GM19395 (cell line): Measurements from ENCODE around the gene MCMBP.
A peak's percentile ranks its signal among the peaks of the same experiment; 100 is the strongest.
"Not testable (repeated sequence)": the region's sequence is repeated elsewhere in the genome, so short reads cannot be mapped to it uniquely, and the experiment has no call there.

ENCODE experiments used
- ATAC-seq: cut with Tn5 transposase; IDR thresholded peaks from one replicate; pipeline ENCODE4 v1.9.1; 2021; ENCODE audit warnings: mild to moderate bottlenecking, moderate library complexity; ENCODE audit not compliant: unreplicated experiment

The MCMBP gene

GRCh38 chr10:119878524-119878923, 5.9 kb upstream of the MCMBP start:
- ATAC-seq = no peak

DNA sequence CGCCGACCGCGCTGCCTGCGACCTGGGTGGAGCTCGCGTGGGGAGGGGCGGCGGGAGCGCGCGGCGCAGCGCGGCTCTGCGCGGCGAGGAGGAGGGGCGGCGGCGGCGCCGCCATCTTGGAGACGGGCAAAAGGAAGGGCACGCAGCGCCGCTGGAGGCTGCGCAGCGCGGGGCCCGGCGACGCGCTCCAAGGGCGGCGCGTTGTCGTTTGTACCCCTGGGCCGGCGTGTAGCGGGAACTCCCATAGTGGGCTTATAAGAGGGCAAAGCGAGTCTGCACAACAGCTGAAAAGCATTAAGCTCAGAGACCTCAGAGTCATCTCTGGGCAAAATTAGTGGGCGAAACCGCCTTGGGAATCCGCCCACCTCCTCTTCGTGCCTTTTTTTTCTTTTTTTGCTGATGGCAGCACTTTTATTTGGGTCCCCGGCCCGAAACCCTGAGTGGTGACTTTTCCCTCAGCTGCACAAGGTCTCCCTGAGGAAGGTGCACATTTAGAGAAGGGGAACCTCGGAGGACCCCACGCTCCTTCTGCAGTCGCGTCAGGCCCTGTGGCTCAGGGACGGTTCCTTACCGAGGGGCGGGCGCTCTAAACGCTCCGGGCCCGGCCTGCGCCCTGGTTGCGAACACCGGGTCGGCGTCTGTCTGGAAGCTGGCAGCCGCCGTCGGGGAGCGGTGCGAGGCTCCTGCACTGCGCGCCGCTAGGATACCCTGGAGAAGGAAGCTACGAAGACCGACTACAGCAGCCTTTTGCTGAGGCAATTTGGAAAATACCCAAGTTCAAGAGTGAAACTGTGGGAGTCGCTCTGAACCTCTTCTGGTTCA, 428 bp upstream of the MCMBP start:
- peak; percentile 87 for ATAC-seq

DNA sequence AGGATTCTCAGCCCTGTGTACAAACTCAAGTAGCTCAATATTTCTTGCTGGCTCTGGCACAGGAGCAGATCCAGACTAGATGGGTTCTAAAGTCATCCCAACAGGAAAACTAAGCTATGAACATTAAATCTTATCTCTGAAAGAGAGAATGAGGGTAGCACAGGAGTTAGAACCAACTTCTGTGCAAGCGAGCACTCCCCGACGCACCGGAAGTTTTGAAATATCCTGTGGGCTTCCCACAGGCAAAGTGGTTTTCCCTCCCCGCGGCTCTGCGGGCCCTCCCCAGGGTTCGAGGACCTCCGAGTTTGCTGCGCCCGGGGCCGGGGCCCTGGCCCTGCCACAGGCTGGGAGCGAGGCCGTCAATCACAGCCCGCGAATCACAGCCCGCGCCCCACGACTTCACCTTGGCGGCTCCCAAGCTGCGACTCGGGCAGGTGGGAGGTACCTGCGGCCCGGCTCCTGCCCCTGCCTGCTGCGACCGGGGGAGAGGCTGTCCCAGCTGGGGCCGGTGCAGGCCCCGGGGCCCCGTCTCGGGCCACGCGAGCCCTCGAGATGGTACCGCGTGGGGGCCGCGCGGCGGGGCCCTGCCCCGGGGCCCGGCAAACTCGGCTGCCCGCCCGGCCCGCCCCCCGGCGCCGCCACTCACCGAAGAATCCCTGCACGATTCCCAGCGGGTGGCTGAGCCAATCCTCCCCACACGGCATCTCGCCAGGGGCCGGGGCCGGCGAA, 598 bp downstream of the MCMBP start:
- peak; percentile 46 for ATAC-seq

DNA sequence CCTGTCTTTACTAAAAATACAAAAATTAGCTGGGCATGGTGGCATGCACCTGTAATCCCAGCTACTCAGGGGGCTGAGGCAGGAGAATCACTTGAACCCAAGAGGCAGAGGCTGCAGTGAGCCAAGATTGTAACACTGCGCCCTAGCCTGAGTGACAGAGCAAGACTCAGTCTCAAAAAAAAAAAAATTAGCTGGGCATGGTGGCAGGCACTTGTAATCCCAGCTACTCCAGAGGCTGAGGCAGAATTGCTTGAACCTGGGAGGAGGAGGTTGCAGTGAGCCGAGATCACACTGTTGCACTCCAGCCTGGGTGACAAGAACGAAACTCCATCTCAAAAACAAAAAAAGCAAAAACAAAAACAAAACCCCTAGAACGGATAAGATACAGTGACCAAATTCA, 3.2 kb downstream of the MCMBP start:
- not testable (repeated sequence) for ATAC-seq

- ATAC-seq = no peak
These were observed 5.3 kb downstream of the MCMBP start for GRCh38 chr10:119867317-119867716.

- ATAC-seq = no peak
These were observed 6.9 kb downstream of the MCMBP start for GRCh38 chr10:119865699-119866240.

- ATAC-seq = no peak
These were observed 8.6 kb downstream of the MCMBP start for GRCh38 chr10:119863951-119864565.

DNA sequence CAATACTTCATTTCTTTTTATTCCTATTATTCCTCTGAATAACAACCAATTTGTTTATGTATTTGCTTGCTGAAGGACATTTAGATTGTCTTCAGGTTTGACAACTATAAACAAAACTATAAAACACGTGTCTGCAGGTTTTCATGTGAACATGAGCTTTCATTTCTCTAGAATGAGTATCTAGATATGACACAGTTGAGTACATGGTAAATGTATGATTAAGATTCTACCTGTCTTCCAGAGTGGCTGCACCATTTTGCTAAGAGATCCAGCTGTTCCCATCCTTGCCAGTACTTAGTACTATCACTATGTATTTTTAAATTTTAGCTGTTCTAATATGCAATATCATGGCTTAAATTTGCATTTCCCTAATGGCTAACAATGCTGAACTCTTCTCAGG, 10.1 kb downstream of the MCMBP start:
- ATAC-seq = no peak

DNA sequence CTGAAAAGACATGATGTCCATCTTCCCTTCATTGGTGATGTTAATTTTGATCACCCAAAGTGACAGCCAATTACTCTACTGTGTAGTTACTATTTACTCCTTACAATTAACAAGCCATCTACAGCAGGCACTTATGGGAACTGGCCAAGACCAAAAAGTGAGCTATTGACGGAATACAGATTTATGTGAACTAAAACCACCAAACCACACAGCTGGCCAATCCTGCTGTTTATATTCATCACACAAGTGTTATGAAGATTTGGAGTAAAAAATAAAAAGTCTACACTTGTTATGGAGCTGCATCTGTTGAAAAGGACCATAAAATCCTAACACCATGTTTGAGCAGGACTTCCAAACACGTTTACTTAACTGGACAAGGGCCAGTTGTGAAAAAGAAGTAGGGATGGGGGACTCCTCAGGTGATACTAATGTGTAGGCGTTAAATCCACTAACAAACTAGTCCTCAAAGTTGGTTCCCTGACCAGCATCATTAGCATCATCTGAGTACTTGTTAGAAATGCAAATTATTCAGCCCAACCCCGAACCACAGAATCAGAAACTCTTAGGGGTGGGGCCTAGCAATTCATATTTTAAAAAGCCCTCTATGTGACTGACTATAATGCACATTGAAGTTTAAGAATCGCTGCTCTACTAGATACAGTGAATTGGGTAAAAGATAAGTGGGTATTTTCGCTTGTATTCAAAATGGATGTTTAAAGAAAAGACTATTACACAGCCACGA, 11.6 kb downstream of the MCMBP start:
- ATAC-seq = peak; percentile 53

DNA sequence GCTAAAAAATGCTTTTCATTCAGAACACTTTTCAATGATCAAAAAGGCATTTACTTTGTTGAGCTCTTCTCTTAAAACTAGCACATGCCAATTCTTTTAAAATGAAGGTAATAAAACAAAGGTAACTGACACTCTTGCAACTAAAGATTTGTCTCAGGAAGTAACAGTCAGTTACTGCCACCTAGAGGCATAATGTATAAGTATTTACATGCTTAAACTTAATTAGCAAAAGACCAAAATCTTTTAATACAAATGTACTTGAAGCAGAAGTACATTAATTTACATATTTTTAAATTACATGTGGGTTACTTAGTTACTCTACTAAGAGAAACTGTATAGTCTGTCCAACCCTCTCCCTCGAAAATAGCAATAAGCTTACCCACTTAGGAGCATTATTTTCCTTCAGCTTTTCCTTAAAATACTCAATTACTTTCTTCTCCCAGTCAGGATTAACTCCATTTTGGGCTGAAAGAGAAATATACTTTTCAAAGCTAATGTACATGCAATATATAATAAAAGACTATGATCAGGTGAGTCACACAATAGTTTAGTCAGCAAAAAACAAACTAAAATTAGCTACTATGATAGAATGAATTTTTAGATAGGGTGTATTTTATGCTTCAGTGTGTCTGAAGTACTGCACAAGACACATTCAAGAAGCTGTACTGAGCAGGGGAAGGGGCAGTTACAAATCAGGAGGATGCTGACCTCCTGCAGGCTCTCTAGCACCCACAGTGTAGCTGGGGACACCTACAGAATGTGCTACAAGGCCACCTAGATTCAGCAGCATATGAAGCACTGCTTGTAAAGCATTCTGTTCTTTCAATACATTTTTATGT, 13.0 kb downstream of the MCMBP start:
- ATAC-seq = peak; percentile 49

DNA sequence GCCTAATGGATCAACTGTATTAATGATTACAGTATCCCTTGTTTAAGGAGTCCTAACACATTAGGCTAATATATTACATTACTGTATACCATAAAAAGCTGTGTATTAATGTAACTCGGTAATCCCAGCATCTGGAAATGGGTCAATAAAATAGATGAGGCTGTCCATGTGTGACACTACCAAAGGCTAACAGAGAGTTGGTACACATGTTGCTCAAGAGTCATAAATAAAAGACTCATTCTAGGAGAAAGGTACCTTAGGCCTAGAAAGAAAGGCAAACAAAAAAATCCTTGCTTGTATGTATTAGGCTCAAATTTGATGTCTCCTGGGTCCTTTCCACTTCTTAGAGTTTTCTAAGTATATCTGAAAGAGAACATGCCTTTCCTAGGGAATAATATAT, 14.6 kb downstream of the MCMBP start:
- no peak for ATAC-seq

DNA sequence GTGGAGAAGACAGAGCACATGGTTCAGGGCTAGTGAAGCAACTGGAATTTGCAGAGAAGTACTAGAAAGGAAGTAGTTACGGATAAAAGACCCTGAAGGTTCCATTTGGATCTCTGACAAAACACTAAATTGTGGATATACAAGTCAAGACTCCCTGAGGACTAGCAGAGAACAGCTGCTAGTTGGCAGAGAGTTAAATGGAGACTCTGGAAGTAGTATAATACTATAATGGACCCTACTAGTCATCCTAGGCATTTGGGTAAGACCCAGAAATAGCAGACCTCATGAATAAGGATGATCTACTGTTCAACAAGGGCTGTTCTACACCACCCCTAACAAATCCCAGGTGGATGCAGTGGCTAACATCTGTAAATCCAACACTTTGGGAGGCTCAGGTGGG, 19.1 kb downstream of the MCMBP start:
- no peak for ATAC-seq

GRCh38 chr10:119852822-119853221, 19.8 kb downstream of the MCMBP start:
- ATAC-seq = no peak

- ATAC-seq = no peak
These were observed 20.4 kb downstream of the MCMBP start for GRCh38 chr10:119852277-119852676.

DNA sequence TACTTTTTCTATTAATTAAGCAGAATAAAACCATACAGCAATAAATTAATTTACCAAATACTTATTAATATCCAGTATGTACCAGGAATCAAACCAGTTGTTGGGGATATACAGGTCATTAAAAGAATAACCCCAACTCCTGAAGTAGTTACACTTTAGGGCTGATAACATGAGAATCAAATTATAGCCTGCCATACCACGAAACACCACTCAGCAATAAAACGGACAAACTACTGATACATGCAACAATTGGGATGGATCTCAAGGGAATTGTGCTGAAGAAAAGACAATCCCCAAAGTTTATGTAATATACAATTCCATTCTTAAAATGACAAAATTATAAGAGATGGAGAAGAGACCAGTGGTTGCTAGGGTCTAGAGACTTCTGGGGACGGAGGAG, 22.7 kb downstream of the MCMBP start:
- no peak for ATAC-seq

DNA sequence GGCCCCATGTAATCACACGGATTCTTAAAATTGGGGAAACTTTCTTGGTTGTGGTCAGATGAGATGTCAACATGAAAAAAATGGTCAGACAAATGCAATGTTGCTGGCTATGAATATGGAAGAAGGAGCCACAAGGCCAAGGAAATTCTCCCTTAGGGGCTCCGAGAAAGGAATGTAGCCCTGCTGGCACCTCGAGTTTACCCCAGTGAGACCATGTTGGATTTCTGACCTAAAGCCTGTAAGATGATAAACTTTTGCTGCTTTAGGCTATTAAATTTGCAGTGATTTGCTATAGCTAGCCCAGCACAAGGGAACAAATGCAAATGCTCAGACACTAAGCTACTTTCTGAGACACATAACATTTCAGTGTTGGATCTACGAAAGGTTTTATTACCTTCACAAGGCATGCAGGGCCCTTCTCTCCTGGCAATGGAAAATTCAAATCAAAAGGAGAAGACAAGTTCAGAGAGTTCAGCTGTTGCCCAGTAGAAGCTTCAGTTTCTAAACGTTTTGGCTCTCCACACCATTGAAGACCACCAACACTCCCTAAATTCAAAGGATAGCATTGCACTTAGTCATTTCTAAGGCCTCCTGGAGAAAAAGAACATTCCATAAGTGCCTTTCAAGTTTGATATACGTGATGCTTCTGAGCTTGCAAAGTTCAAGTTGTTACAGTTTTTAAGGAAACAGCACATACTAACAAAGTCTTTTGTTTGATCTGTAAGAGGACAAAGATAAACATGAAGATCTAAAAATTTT, 23.4 kb downstream of the MCMBP start:
- ATAC-seq = no peak

DNA sequence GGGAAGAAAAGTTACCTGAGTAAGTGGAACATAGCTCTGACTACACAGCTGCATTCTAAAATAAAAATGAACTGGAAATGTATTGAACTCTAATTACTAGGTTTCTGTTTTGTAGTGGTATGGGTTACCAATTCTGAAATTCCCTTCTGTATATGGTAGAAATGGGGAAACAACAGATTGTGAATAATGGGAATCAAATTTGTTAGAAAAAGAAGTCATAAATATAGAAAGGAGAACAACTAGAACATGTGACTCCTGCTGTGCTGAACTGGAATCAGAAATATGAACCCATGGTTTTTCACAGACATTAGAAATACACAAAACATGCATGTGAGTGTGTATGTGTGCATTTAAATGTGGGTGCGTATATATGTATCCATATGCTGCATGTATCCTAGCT, 27.0 kb downstream of the MCMBP start:
- ATAC-seq = no peak

DNA sequence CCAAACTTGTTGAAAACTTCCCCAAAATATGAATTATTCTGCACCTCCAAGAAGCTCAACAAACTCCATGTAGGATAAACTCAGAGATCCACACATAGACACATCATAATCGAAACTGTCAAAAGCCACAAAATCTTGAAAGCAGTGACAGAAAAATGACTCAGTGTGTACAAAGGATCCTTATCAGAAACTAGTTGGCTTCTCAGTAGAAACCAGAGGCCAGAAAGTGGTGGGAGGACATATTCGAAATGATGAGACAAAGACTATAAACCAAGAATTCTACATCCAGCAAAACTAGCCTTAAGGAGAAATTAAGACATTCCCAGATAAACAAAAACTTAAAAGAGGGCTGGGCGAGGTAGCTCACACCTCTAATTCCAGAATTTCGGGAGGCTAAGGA, 38.5 kb downstream of the MCMBP start:
- ATAC-seq = no peak

DNA sequence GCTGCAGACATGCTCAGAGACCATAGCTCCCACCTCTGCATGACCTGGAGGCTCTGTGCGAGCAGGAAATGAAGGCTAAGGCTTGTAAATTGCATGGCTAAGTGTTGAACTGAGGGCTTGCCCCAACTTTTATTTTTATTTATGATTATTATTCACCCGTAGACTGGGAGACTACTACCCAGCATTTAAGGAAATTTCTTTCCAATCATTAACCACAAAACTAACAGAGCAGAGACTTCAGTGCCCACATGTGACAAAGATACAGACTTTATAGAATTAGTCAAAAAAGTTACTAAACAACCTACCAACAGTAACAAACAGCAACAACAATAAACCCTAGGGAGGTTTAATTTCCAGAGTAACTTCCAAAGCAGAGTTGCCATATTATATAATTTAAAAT, 39.7 kb downstream of the MCMBP start:
- ATAC-seq = no peak
